Esophagus (tissue), 2 donors: Measurements from ENCODE around the gene PAFAH2. TPM values are rescaled to one million over a fixed set of nuclear protein-coding genes. Genes with fewer than 3 reads are reported as not detected.

Experiments used
- H3K27ac ChIP-seq, 2 donors: one replicate each; pipeline ENCODE4 v1.5.1; 2013; ENCODE audit warnings: low read depth in 2 of 2, mild to moderate bottlenecking in 2 of 2, inconsistent platforms in 1 of 2, low read length in 1 of 2, moderate library complexity in 1 of 2
- H3K27me3 ChIP-seq, 2 donors: one replicate each; pipeline ENCODE4 v1.6.1; 2013; ENCODE audit warnings: low read length in 2 of 2, control low read depth in 1 of 2, mild to moderate bottlenecking in 1 of 2; ENCODE audit not compliant: insufficient read depth in 2 of 2, control insufficient read depth in 1 of 2
- H3K36me3 ChIP-seq, 2 donors: one replicate each; pipeline ENCODE4 v1.6.1; 2013; ENCODE audit warnings: low read length in 1 of 2; ENCODE audit not compliant: control insufficient read depth in 2 of 2, insufficient read depth in 2 of 2
- H3K4me1 ChIP-seq, 2 donors: one replicate each; pipeline ENCODE4 v1.6.1; 2013; ENCODE audit warnings: low read length in 1 of 2; ENCODE audit not compliant: control insufficient read depth in 2 of 2, insufficient read depth in 2 of 2
- H3K4me3 ChIP-seq, 2 donors: one replicate each; pipeline ENCODE4 v1.5.1; 2013; ENCODE audit warnings: low read length in 2 of 2, mild to moderate bottlenecking in 2 of 2, low read depth in 1 of 2, moderate library complexity in 1 of 2
- H3K9me3 ChIP-seq, 2 donors: one replicate each; pipeline ENCODE4 v1.6.1; 2013; ENCODE audit warnings: mild to moderate bottlenecking in 2 of 2, low read depth in 1 of 2, low read length in 1 of 2, moderate library complexity in 1 of 2; ENCODE audit not compliant: control insufficient read depth in 2 of 2, insufficient read depth in 1 of 2
- WGBS, 2 donors: extraction: QIAGEN DNeasy Blood & Tissue Kit; methylation state at CpG; one replicate each; pipeline ENCODE4 v1.1.7; 2013; 5-methylcytosine and 5-hydroxymethylcytosine counted together
- polyA plus RNA-seq, 2 donors: library from polyadenylated mRNA; stranded (reverse); fragments of 200-250 nt; gene quantifications; one replicate each; pipeline ENCODE4 v1.2.3, GENCODE V29; 2013
- donor health status: healthy with polysubstance abuse.
- donor health status: Bipolar disorder and iron deficiency.

PAFAH2 gene
- polyA plus RNA-seq = 1 to 10 TPM; 5.7 to 5.8 TPM

DNA sequence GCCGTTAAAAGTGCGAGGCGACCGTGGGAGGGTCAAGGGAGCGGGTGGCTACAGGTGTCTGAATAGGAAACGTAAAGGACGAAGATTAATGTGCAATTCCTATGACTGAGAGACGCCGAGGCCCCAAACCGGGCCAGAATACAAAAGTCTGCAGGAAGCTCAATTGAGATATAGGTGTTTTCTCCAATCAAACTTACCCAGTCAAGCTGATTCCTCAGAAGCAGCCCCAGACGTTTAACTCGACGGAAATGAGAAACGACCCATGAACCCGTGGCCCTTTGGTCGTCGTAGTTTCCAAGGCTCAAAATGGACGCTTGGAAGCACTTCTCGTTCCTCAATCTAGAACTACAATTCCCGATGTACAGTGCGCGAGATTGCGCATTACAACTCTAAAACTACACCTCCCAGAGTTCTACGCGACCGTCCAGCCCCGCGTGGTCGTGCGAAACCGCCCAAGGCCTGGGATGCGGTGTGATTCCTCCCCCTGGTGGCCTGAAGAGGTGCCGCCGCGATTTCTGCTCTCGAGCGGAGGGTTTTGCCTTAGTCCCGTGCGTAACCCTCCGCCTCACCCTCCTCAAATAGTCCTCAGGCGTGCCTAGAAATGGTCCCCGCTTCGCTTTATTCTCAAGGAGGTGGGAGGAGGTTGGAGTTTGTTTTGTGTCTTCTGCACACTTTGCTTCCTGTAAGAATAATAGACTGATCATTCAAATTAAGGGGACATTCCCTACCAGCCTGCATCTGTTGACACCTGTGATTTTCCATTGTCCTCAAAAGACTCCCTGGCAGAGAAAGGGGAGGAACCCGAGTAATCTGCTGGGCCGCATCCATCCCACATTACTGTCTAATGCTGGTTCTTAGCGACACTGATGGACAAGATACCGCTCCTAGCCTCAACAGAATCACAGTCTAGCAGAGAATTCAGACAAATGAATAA lies at the start of gene PAFAH2:
Gene PAFAH2 (minus strand): TSS at position 236 of the 934 bp plus-strand sequence. CDS start 7,247 bp downstream, outside the sequence.
- WGBS, 2 donors = 1 to 2% methylated on average over 47 of the region's 47 CpGs
- peak within 1 kb of the TSS; percentile 82 to 84 for H3K27ac ChIP-seq
- H3K4me1 ChIP-seq = peaks cover 2 to 5% of the 10 kb centered on the region in 2 donors
- peak within 1 kb of the TSS; percentile 55 to 69 for H3K4me3 ChIP-seq
- H3K27me3 ChIP-seq = no peaks in the 10 kb centered on the region
- H3K36me3 ChIP-seq = no peaks in the 10 kb centered on the region
- no peaks in the 10 kb centered on the region for H3K9me3 ChIP-seq

DNA sequence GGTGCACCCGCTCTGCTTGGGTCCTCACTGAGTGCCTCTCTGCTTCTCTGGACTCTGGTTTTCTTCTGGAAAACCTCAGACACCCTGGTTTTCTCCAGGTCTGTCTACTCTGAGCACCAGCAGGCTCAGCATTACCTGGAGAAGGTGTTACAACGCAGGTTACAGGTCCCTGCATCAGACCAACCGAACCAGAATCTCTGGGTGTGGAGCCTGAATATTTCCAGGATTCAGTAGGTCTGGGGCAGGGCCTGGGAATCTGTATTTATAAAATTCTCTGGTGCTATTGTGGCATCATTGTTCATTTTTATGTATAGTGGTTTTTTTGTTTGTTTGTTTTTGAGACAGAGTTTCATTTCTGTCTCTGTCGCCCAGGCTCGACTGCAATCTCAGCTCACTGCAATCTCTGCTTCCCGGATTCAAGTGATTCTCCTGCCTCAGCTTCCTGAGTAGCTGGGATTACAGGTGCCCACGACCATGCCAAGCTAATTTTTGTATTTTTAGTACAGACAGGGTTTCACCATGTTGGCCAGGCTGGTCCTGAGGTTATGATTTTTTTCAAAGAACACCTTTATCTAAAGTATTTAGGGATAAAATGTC lies 49.5 kb upstream of the PAFAH2 start:
- no peak overlapping the region for H3K4me3 ChIP-seq
- peaks cover 12 to 18% of the 10 kb centered on the region in 2 donors for H3K27me3 ChIP-seq
- H3K36me3 ChIP-seq = no peaks in the 10 kb centered on the region
- no peak overlapping the region for H3K27ac ChIP-seq
- peaks cover 0 to 6% of the 10 kb centered on the region in 2 donors for H3K4me1 ChIP-seq
- 68 to 71% methylated on average over 7 of the region's 7 CpGs for WGBS, 2 donors
- H3K9me3 ChIP-seq = no peaks in the 10 kb centered on the region

DNA sequence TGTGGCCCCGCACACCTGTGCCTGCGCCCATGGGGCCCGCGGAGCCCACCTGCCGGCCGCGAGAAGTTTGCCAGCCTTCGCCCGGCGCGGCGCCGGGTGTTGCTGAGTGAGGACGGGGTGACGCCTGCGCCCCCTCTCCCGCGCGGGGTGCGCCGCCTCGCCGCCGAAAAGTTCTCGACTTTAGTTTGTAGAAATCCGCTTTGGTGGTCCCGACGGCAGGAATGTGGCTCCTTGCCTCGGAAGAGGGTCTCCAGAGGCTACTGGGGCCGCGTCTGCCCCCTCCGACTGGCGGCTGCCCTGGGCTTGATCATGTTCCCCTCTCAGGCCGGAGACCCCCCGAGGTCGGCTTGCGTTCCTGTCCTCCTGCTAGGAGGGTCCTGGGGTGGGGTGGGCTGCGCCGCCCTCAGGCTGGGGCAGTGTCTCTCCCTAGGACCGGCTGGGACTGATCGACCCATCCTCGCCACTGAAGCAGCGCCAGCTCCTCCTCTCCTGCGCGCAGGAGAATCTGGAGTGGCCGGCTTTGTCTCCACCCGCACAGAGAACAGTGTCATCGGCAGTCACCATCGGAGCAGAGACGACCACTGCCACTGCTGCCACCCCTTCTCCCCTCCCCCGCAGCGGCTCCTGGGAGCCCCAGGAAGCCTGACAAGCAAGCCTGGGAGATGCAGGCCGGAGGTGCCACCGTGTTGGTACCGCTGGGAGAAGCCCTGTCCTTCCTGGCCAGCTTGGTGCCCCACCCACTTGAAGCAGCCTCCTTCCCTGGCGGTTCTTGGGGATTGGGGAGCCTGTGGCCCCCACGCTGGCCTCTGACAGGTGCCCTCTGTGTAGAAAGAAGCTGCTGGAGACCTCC lies 48.6 kb upstream of the PAFAH2 start:
- Histone ChIP-seq H3K27me3 (peaks cover 12 to 18% of the 10 kb centered on the region in 2 donors), H3K4me3 (peak overlapping the region; percentile 12 to 20), H3K9me3 (no peaks in the 10 kb centered on the region), H3K27ac (no peak overlapping the region), H3K4me1 (peaks cover 0 to 6% of the 10 kb centered on the region in 2 donors), H3K36me3 (no peaks in the 10 kb centered on the region)
- WGBS, 2 donors = 4% methylated on average over 51 to 57 of the region's 57 CpGs

DNA sequence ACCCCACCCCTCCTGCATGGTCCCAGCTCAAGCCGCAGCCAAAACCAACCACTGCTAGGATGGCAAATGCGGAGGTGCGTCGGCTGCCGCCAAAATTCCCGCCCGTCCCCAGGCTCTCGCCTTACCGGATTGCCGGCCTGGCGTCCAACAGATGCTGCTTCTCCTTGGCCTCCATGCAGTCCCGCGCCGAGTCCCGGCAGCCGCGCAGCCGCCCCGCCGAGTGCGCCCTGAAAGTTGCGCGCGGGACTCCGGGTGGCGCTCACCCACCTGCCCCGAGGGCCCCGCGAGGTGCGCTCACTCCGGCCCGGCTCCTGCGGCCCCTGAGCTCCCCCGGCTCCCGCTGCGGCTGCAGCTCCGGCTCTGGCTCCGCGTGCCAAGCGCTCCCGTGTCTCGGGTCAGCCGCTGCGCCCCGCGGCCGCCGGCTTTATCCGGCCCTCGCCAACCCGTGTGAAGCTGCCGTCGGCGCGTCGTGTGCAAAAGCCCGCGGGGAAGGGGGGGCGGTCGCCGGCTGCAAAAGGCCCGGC lies 47.9 kb upstream of the PAFAH2 start, which contains the start of gene SLC30A2:
Gene SLC30A2 (minus strand): TSS at position 397 of the 524 bp plus-strand sequence. CDS start 222 bp downstream, at position 175.
- no peaks in the 10 kb centered on the region for H3K36me3 ChIP-seq
- peaks cover 9 to 18% of the 10 kb centered on the region in 2 donors for H3K27me3 ChIP-seq
- H3K4me3 ChIP-seq = peak within 1 kb of the TSS; percentile 12 to 20
- H3K27ac ChIP-seq = no peak within 1 kb of the TSS
- 0 to 1% methylated on average over 62 of the region's 62 CpGs for WGBS, 2 donors
- no peaks in the 10 kb centered on the region for H3K9me3 ChIP-seq
- H3K4me1 ChIP-seq = peaks cover 0 to 6% of the 10 kb centered on the region in 2 donors

DNA sequence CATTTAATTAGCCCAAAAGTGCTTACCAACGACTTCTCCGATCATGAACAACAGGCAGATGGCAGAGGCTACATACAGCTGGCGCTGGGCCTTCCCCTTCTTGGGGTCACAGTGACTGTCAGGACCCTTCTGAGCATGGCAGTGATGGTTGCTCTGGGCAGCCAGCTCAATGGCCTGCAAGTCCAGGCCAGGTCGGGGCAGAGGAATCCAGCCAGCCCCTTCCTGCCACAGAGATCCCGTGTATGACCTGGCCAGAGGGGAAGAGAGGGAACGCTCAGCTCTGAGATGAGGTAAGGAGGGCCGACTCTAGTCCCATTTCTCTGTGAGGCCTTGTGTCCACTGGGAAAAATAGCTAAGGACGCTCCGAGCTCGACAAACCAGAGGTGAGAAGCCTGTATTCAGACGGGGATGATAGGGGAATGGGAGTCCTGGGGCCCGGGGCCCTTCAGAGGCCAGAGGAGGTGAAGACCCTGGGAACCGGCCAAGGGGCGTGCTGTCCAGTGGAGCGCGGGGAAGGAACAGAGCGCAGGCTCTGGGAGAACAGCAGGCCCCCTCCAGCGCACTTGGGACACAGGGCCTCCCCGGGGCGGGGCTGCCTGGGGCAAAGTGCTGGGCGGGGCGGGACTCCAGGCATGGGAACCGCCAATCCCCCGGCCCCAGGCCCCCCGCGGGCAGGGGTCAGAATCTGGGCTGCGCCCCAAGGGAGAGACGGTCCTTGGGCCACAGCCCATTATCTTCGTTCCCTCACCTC lies 47.3 kb upstream of the PAFAH2 start:
- peaks cover 0 to 6% of the 10 kb centered on the region in 2 donors for H3K4me1 ChIP-seq
- 35 to 40% methylated on average over 18 to 29 of the region's 29 CpGs for WGBS, 2 donors
- no peaks in the 10 kb centered on the region for H3K36me3 ChIP-seq
- no peaks in the 10 kb centered on the region for H3K9me3 ChIP-seq
- peaks cover 9 to 18% of the 10 kb centered on the region in 2 donors for H3K27me3 ChIP-seq
- H3K27ac ChIP-seq = no peak overlapping the region
- H3K4me3 ChIP-seq = no peak overlapping the region

DNA sequence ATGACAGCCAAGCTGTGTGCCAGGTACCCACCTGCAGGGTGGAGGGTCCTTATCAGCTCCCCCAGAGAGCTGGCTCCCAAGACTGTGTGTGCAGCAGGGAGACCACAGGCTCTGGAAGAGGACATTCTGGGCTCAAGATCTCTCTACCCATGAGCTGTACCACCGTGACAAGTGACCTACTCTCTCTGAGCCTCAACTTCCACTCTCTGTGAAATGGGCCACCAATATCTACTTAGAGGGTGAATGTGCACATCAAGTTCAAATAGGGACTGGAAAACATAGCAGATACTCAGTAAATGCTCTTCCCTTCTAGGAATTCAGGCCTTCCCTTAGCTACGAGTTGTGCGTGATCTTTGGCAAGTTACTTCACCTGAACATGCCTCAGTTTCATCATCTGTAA lies 46.6 kb upstream of the PAFAH2 start:
- 85 to 91% methylated on average over 3 of the region's 3 CpGs for WGBS, 2 donors
- Histone ChIP-seq H3K9me3 (no peaks in the 10 kb centered on the region), H3K4me1 (peaks cover 0 to 6% of the 10 kb centered on the region in 2 donors), H3K36me3 (no peaks in the 10 kb centered on the region), H3K4me3 (no peak overlapping the region), H3K27me3 (peaks cover 9 to 18% of the 10 kb centered on the region in 2 donors), H3K27ac (no peak overlapping the region)

DNA sequence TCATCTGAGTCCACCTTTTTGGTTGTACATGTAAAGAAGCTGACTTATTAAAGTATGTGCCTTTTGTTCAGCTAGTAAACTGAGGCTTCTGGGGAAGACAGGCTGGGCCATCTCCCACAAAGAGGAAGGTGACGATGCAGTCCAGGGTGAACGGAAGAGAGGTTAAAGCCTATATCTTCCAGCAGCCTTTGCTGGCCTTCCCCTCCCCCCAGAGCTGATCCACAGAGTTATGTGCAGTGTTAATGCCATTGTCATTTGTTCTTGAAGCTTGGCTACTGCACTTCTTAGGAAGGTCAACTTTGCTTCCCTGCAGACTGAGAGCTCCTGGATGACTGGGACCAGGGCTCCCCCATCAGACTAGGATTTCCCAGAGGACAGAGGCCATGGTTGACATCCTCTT lies 45.9 kb upstream of the PAFAH2 start:
- Histone ChIP-seq H3K9me3 (no peaks in the 10 kb centered on the region), H3K36me3 (no peaks in the 10 kb centered on the region), H3K4me3 (no peak overlapping the region), H3K27me3 (peaks cover 9 to 18% of the 10 kb centered on the region in 2 donors), H3K27ac (no peak overlapping the region), H3K4me1 (peaks cover 0 to 6% of the 10 kb centered on the region in 2 donors)
- 87 to 88% methylated on average over 2 of the region's 2 CpGs for WGBS, 2 donors

DNA sequence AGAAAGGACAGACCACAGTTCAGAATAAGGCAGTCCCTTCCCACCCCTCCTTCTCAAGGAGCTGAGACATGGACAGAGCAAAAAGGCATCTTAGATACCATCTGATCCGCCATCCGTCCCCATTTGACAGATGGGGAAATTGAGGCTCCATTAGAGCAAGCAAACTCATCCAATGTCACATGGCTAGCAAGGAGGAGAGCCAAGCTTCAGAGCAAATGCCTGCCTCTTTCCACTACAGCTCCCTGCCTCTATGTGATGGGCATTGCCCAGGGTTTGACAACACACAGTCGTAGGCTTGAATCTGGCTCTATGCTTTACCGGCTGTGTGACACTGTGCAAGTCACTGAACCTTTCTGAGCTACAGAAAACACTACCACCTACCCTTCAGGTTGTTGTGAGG lies 44.1 kb upstream of the PAFAH2 start:
- 70 to 75% methylated on average over 4 of the region's 4 CpGs for WGBS, 2 donors
- H3K27me3 ChIP-seq = peaks cover 9 to 13% of the 10 kb centered on the region in 2 donors

More for the DNA sequence above, 44.1 kb upstream of the PAFAH2 start:
- peaks cover 0 to 6% of the 10 kb centered on the region in 2 donors for H3K4me1 ChIP-seq
- H3K9me3 ChIP-seq = no peaks in the 10 kb centered on the region
- no peak overlapping the region for H3K27ac ChIP-seq
- no peaks in the 10 kb centered on the region for H3K36me3 ChIP-seq
- H3K4me3 ChIP-seq = no peak overlapping the region
